Erythroblast (primary cell): Measurements from ENCODE around the gene CCDC30.

Experiments
- GATA1 ChIP-seq: IDR thresholded peaks from 2 replicates; pipeline ENCODE4 v1.6.1; 2011; ENCODE audit warnings: low read depth, mild to moderate bottlenecking, control low read depth, low read length, moderate library complexity
- POLR2A ChIP-seq: IDR thresholded peaks from 2 replicates; pipeline ENCODE4 v1.6.1; 2011; ENCODE audit warnings: mild to moderate bottlenecking, low read length

- no peak for TF ChIP-seq POLR2A
- TF ChIP-seq GATA1: no peak
Observed at GRCh38 chr1:42420121-42420520, 43.0 kb upstream of the CCDC30 start.
